Gastroesophageal sphincter (tissue), 3 donors: ENCODE data around the gene TRIM8.

Source experiments
- EP300 ChIP-seq: sonication (generic); formaldehyde crosslinking; IDR thresholded peaks from one replicate; pipeline ENCODE4 v1.6.1; 2017; ENCODE audit warnings: antibody characterized with exemption, mild to moderate bottlenecking
- POLR2A ChIP-seq, 2 donors: fragments of 450-650 bp; IDR thresholded peaks; one replicate each; pipeline ENCODE4 v1.6.1; 2017; ENCODE audit warnings: antibody characterized with exemption in 2 of 2, mild to moderate bottlenecking in 2 of 2, moderate library complexity in 1 of 2
- POLR2AphosphoS5 ChIP-seq: sonication (generic); formaldehyde crosslinking; IDR thresholded peaks from one replicate; pipeline ENCODE4 v1.6.1; 2017; ENCODE audit warnings: antibody characterized with exemption
- TF ChIP-seq, protein P1 (sequence below), 4 experiments: fragments of 200-600 bp in 2 of 4; fragments of 450-650 bp in 2 of 4; sonication (generic) in 1 of 4; IDR thresholded peaks; one replicate each; pipeline ENCODE4 v1.5.1; 2017 to 2019; ENCODE audit warnings: antibody characterized with exemption in 4 of 4, mild to moderate bottlenecking in 2 of 4, moderate library complexity in 2 of 4

- TF ChIP-seq, protein P1, sequence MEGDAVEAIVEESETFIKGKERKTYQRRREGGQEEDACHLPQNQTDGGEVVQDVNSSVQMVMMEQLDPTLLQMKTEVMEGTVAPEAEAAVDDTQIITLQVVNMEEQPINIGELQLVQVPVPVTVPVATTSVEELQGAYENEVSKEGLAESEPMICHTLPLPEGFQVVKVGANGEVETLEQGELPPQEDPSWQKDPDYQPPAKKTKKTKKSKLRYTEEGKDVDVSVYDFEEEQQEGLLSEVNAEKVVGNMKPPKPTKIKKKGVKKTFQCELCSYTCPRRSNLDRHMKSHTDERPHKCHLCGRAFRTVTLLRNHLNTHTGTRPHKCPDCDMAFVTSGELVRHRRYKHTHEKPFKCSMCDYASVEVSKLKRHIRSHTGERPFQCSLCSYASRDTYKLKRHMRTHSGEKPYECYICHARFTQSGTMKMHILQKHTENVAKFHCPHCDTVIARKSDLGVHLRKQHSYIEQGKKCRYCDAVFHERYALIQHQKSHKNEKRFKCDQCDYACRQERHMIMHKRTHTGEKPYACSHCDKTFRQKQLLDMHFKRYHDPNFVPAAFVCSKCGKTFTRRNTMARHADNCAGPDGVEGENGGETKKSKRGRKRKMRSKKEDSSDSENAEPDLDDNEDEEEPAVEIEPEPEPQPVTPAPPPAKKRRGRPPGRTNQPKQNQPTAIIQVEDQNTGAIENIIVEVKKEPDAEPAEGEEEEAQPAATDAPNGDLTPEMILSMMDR (IDR thresholded peaks at IDR 0.05) = no peak
- TF ChIP-seq POLR2AphosphoS5 (no peak), POLR2A (IDR thresholded peaks at IDR 0.05) (no peak), EP300 (no peak)
These were observed 13.9 kb downstream of the TRIM8 start for GRCh38 chr10:102657984-102658724.
